T follicular helper cell (primary cell): ENCODE results near the gene SPTBN1.

Experiments
- DNase-seq: peaks from one replicate; pipeline ENCODE4 v3.0.0-alpha.2; 2020; ENCODE audit warnings: low read depth
- total RNA-seq, 2 experiments: gene quantifications; one replicate each; lab custom pipeline; 2026; lab: John Stamatoyannopoulos, UW

SPTBN1 gene
- total RNA-seq: 132 to 467 reads per million in 2 experiments

GRCh38 chr2:54455563-54456361 lies at the start of gene SPTBN1:
TSS of gene SPTBN1 (plus strand) at chr2:54456327. CDS start at chr2:54526419, 70,092 bp downstream.
- DNase-seq: no peak

GRCh38 chr2:54407693-54408092 lies 48.4 kb upstream of the SPTBN1 start:
- DNase-seq: no peak

GRCh38 chr2:54408288-54408687 lies 47.8 kb upstream of the SPTBN1 start:
- no peak for DNase-seq

DNA sequence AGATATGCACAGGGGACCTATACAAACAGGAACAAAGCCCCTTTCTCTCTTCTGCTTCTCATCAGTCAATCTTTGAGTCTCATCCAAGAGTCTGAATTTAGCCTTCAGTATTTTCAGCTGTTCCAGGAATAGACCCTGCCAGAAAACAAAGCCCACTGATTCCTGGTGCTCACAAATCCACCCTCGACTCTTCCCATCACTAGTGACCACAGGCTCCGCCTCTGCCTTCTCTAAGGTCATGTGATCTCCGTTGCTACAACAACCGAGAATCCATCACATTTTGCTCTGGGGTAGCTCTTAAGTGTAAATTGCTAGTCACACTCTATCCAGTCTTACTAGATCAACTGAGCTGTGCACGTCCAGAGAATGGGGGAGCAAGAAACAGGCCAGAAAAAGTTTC lies 46.4 kb upstream of the SPTBN1 start:
- no peak for DNase-seq

DNA sequence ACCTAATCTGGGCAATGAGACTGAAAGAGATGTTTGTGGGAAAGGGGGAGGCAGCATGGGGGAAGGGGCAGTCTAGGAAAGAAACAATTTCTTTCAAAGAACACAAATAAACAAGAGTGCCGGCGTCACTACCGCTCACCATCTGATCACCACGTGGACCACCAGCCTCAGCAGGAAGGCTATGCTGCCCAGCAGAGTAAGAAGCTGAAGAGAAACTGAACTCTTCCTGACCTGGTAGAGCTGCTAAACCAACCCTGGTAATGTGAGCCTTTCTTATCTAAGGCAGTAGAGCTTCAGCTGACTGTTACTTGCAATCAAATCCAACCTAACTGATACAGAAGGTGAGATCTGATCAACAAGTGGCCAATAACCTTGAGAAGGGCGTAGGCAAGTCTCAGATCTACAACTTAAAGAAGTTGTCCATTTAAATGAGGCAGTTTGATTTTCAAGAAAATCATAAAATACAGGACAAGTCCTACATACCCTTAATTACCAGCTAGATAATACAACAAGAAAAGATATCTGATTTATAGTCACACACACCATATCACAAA lies 44.2 kb upstream of the SPTBN1 start:
- no peak for DNase-seq

DNA sequence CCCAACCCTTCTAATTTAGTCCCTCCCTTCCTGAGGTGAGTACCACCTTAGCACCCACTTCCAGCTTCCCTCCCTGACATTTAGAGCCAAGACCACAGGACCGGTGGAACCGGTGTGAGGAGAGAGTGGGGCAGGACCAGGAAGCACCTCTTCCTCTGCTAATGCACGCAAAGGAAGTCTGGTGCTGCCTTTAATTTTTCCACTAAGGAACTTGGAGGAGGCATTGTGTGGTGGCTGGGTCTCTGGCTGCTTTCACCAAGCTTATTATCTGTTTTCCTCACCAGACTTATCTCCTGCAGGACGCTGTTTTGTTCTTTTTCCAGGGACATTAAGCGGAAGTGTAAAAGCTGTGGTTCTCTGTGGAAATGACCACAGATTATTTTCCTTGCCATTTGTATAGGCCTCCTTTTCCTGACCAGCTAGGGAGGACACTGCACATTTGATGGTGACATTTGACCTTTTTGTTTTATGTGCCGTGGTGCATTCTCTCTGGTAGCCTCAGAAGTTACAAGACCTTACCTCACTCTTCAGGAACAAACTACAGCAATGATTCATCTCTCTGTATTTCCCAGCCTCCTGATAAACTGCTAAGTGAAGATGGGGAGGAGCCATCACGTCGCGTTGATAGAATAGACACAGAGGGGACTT lies 39.8 kb upstream of the SPTBN1 start:
- no peak for DNase-seq

DNA sequence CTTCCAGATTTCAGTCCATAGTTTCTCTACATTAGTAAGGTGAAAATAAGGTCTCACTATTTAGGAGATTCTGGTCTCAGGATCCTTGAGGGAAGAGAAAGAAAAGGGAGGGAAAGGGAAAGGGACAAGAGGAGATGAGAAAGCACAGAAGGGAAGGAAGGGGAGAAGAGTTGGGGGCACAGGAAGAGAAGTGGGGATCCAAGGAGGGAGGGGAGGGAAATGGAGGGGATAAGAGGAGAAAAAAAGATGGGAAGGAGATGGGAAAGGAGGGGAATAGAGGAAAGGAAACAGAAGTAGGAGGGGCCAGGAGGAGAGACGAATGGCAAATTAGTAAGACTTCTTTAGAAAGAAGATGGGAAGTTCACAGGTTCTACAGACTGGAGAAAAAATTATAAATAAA lies 39.2 kb upstream of the SPTBN1 start:
- DNase-seq: no peak

DNA sequence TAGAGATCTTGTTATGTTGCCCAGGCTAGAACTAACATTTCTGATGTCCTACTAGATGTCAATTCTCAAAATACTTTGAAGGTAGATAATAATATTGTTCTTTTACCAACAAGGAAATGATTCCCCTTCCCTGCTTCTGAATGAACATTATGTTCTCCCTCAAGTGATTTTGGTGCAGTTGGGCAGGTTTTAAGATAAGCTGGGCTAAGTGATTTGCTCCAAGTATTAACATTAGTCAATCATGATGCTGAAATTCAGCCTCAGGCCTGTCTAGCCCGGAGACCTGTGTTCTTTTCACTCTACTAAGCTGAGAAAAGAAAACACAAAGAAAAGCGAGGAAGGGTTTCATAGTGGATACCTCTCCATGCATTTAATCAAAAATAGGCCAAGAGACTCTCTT lies 38.5 kb upstream of the SPTBN1 start:
- no peak for DNase-seq

GRCh38 chr2:54419388-54419787 lies 36.7 kb upstream of the SPTBN1 start:
- no peak for DNase-seq

- no peak for DNase-seq
Observed at GRCh38 chr2:54419855-54420523, 36.1 kb upstream of the SPTBN1 start.

GRCh38 chr2:54420524-54421172 lies 35.5 kb upstream of the SPTBN1 start:
- no peak for DNase-seq

GRCh38 chr2:54422072-54422581 lies 34.0 kb upstream of the SPTBN1 start:
- DNase-seq: no peak

- no peak for DNase-seq
Observed at GRCh38 chr2:54423213-54423612, 32.9 kb upstream of the SPTBN1 start.

DNA sequence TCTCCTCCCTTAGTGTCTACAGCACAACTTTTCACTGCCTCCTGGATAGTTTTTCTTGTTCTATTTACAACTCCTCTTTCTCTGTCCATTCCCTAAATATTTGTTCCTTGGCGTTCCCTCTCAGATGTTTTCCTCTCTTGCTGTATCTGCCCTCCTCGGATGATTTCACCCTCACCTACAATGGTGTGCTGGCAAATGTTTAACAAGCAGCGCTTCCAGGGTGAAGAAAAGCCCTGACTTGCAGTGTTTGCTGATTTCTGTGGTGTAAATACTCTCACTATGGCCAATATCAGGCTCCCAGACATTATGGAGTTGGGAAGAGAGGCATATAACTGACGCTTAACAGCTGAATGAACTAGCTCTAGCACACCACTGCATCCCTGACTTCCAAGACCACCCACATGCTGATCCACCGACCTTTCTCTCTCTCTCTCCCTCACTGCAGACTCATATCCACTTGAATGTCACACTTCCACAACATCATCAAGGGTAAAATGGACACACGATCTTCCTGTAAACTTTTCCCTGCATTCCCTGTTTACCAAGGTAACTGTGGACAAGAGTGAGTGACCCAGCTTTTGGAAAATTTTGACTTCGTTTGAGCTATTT lies 31.5 kb upstream of the SPTBN1 start:
- DNase-seq: no peak

DNA sequence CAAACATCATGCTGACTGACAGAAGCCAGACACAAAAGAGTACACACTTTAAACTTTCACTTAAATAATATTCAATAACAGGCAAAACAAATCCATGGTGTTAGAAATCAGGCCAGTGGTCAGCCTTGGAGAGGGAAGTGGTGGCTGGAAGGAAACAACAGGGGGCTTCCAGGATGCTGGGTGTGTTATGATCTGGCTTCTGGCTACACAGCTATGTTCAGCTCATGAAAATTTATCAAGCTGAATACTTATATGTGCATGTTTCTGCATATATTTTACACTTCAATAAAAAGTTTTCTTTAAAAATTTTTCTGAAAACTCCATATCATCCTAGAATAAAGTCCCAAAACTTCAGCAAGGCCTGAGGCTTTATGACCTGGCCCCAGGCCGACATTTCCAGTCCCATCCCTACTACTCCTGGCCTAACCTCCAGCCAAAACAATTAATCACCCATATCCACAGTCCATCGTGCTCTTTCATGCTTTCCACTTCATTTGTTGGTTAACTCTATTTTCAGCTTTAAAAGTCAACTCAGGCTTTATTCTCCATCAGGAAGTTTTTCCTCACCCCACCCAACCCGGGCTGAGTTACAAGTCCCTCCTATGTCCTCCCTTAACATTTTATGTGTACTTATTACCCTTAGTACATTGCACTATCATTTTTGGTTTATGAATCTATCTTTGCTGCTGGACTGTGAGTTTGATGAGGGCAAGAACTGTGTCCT lies 27.9 kb upstream of the SPTBN1 start:
- no peak for DNase-seq

DNA sequence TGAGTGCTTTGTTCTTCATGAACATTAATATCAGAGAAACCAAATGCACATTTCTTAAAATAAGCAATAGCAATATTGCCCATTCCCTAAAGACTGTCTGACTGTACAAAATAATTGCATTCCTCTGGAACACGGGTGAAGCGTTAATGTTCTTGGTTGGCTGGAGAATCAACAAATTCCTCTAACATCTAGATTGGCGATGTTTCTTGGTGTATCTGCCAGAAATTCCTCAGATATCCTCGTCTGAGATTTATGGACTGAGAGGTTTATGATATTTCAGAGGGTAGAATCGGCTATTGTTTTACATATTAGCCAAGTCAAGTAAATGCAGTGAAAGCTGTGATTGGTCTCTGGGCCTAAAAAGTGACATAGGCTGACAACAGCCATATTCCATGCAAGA lies 27.1 kb upstream of the SPTBN1 start:
- no peak for DNase-seq

GRCh38 chr2:54429811-54430551 lies 26.1 kb upstream of the SPTBN1 start:
- DNase-seq: no peak

DNA sequence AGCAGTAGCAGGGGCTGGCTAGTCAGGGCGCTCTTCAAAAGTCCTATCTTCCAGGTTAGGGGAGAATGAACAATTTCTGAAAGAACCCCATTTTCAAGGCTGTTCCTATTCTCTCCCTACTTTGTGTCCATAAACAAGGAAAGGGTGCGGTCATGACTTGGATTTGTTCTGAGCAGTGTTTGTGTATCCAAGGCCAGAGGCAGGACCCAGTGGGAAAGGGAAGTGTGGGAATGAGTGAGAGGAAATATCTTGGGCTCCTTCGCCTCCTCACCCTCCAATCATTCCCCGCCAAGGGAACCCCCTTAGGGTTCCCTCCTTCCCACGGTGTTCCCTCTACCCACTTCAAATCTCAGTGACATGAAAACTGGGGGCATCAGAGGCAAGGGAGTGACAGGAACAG lies 25.5 kb upstream of the SPTBN1 start:
- DNase-seq: no peak

DNA sequence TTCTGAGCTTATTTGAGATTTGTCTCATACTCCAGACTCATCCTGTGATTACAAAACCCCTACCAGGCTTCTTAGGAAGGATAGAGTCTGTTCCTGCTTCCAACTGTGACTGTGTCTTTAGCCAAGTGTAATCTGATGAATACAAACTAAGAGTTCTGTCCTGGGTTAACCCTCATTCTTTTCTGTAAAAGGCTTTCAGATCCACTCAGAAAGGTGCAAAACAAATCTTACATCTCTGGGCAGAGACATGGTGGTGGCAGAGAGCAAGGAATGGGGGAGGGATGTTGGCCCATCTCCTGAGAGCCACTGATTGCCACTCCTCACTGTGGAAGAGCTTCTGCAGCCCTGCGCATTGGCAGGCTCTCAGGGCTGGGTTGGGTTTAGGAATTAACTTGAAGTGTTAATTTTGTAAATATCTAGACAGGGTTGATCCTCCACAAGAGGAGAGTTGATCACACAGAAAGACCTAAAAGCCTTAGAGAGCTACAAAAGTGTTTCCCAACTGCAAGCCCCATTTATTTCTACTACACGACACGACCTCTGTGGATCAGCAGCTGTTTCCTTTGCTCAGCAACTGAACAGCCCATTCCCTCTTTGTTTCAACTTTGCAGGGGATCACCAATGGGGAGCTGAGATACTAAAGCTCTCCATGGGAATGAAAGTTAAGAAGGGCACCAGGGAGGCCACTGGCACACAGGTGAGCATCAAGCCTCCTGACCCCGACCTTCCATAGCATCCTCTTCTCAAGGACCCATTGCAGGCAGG lies 23.7 kb upstream of the SPTBN1 start:
- DNase-seq: no peak
